SK-N-SH (cell line): Measurements from ENCODE around the gene CLCN5.

Source experiments
- EZH2phosphoT487 ChIP-seq: fragments of 200-600 bp; sonication (generic); IDR thresholded peaks from 2 replicates; pipeline ENCODE4 v1.6.1; 2017; ENCODE audit warnings: low read depth, mixed run types, mild to moderate bottlenecking, antibody characterized with exemption, moderate library complexity, borderline replicate concordance
- FOXM1 ChIP-seq: IDR thresholded peaks from 2 replicates; pipeline ENCODE4 v1.4.0; 2012; ENCODE audit warnings: low read depth, mild to moderate bottlenecking
- GABPA ChIP-seq: IDR thresholded peaks from 2 replicates; pipeline ENCODE4 v1.4.0; 2012; ENCODE audit warnings: low read depth, mild to moderate bottlenecking
- JUND ChIP-seq: IDR thresholded peaks from 2 replicates; pipeline ENCODE4 v1.4.0; 2012
- NRF1 ChIP-seq: IDR thresholded peaks from 2 replicates; pipeline ENCODE4 v1.6.1; 2012; ENCODE audit warnings: low read depth, mild to moderate bottlenecking, low read length
- POLR2AphosphoS5 ChIP-seq: IDR thresholded peaks from 2 replicates; pipeline ENCODE4 v1.6.1; 2012; ENCODE audit warnings: low read depth, low read length
- RAD21 ChIP-seq: IDR thresholded peaks from 2 replicates; pipeline ENCODE4 v1.6.1; 2012; ENCODE audit warnings: mild to moderate bottlenecking, low read length
- SIN3A ChIP-seq: IDR thresholded peaks from 2 replicates; pipeline ENCODE4 v1.6.1; 2012; ENCODE audit warnings: low read depth, mild to moderate bottlenecking, low read length, moderate library complexity, borderline replicate concordance
- SMC3 ChIP-seq: IDR thresholded peaks from 2 replicates; pipeline ENCODE4 v1.6.1; 2012; ENCODE audit warnings: low read depth, low read length, improper control_type of control experiment
- TF ChIP-seq, protein P1 (sequence below): IDR thresholded peaks from 2 replicates; pipeline ENCODE4 v1.6.1; 2012; ENCODE audit warnings: mild to moderate bottlenecking, low read depth, low read length, moderate library complexity
- TF ChIP-seq, protein P2 (sequence below): fragments of 200-600 bp; sonication (generic); IDR thresholded peaks from 2 replicates; pipeline ENCODE4 v1.6.1; 2017; ENCODE audit warnings: antibody characterized with exemption, mild to moderate bottlenecking, moderate library complexity
- TF ChIP-seq, protein P3 (sequence below): IDR thresholded peaks from 2 replicates; pipeline ENCODE4 v1.4.0; 2012; ENCODE audit warnings: low read depth

DNA sequence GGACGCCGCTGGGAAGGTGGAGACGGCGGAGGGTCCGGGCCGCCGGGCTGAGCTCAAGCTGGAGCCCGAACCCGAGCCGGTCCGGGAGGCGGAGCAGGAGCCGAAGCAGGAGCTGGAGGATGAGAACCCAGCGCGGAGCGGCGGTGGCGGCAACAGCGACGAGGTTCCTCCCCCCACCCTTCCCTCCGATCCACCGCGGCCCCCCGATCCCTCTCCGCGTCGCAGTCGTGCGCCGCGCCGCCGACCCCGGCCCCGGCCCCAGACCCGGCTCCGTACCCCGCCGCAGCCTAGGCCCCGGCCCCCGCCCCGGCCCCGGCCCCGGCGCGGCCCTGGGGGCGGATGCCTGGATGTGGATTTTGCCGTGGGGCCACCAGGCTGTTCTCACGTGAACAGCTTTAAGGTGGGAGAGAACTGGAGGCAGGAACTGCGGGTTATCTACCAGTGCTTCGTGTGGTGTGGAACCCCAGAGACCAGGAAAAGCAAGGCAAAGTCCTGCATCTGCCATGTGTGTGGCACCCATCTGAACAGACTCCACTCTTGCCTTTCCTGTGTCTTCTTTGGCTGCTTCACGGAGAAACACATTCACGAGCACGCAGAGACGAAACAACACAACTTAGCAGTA lies 42.6 kb upstream of the CLCN5 start:
- TF ChIP-seq RAD21, result no peak
- no peak for TF ChIP-seq EZH2phosphoT487
- TF ChIP-seq, protein P1, sequence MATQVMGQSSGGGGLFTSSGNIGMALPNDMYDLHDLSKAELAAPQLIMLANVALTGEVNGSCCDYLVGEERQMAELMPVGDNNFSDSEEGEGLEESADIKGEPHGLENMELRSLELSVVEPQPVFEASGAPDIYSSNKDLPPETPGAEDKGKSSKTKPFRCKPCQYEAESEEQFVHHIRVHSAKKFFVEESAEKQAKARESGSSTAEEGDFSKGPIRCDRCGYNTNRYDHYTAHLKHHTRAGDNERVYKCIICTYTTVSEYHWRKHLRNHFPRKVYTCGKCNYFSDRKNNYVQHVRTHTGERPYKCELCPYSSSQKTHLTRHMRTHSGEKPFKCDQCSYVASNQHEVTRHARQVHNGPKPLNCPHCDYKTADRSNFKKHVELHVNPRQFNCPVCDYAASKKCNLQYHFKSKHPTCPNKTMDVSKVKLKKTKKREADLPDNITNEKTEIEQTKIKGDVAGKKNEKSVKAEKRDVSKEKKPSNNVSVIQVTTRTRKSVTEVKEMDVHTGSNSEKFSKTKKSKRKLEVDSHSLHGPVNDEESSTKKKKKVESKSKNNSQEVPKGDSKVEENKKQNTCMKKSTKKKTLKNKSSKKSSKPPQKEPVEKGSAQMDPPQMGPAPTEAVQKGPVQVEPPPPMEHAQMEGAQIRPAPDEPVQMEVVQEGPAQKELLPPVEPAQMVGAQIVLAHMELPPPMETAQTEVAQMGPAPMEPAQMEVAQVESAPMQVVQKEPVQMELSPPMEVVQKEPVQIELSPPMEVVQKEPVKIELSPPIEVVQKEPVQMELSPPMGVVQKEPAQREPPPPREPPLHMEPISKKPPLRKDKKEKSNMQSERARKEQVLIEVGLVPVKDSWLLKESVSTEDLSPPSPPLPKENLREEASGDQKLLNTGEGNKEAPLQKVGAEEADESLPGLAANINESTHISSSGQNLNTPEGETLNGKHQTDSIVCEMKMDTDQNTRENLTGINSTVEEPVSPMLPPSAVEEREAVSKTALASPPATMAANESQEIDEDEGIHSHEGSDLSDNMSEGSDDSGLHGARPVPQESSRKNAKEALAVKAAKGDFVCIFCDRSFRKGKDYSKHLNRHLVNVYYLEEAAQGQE, result no peak
- TF ChIP-seq, protein P2, sequence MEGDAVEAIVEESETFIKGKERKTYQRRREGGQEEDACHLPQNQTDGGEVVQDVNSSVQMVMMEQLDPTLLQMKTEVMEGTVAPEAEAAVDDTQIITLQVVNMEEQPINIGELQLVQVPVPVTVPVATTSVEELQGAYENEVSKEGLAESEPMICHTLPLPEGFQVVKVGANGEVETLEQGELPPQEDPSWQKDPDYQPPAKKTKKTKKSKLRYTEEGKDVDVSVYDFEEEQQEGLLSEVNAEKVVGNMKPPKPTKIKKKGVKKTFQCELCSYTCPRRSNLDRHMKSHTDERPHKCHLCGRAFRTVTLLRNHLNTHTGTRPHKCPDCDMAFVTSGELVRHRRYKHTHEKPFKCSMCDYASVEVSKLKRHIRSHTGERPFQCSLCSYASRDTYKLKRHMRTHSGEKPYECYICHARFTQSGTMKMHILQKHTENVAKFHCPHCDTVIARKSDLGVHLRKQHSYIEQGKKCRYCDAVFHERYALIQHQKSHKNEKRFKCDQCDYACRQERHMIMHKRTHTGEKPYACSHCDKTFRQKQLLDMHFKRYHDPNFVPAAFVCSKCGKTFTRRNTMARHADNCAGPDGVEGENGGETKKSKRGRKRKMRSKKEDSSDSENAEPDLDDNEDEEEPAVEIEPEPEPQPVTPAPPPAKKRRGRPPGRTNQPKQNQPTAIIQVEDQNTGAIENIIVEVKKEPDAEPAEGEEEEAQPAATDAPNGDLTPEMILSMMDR, result no peak
- no peak for TF ChIP-seq SIN3A
- no peak for TF ChIP-seq JUND
- TF ChIP-seq, protein P3, sequence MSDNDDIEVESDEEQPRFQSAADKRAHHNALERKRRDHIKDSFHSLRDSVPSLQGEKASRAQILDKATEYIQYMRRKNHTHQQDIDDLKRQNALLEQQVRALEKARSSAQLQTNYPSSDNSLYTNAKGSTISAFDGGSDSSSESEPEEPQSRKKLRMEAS, result no peak
- TF ChIP-seq SMC3, result no peak
- no peak for TF ChIP-seq GABPA
- TF ChIP-seq FOXM1, result no peak
- TF ChIP-seq NRF1, result no peak
- no peak for TF ChIP-seq POLR2AphosphoS5
